Measurements from ENCODE around the gene PCNX2. TPM values are rescaled to one million over a fixed set of nuclear protein-coding genes. Genes with fewer than 3 reads are reported as not detected.

The PCNX2 gene
- total RNA-seq, 1 experiment from 2014 or later, result 15.3 TPM

DNA sequence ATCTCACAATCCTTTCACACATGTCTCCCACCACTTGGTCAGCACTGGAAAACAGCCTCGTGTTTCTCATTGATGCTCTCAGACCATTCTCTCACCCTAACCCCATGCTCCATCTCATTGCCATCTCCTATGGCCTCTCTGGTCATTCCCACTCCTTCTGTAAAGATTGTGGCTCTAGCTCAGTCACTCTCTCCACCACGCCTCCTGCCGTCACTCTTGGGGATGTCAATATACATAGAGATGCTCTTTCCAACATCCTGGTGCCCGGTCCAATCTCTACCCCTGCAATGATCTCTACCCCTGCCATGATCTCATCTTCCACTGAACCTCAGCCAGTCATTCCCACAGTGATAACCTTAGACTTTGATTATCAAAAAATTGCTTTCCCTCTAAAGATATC is 255.0 kb downstream of the PCNX2 start:
- TF ChIP-seq, protein P1, sequence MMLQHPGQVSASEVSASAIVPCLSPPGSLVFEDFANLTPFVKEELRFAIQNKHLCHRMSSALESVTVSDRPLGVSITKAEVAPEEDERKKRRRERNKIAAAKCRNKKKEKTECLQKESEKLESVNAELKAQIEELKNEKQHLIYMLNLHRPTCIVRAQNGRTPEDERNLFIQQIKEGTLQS (IDR thresholded peaks at IDR 0.05), result no peak
- no peak for TF ChIP-seq ZFX (IDR thresholded peaks at IDR 0.05)
- no peak for TF ChIP-seq YY1 (IDR thresholded peaks at IDR 0.05; ENCODE audit: extremely low read depth, insufficient replicate concordance, low read depth, low read length)
- TF ChIP-seq JUND (IDR thresholded peaks at IDR 0.05), result no peak
- no peak for TF ChIP-seq EZH2 (IDR thresholded peaks at IDR 0.05)
- no peak for TF ChIP-seq SRF (IDR thresholded peaks at IDR 0.05; ENCODE audit: low read depth)
- TF ChIP-seq RAD21 (IDR thresholded peaks at IDR 0.05; ENCODE audit: low read depth), result no peak
- TF ChIP-seq, protein P2, sequence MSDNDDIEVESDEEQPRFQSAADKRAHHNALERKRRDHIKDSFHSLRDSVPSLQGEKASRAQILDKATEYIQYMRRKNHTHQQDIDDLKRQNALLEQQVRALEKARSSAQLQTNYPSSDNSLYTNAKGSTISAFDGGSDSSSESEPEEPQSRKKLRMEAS (IDR thresholded peaks at IDR 0.05), result no peak
- TF ChIP-seq ELF1 (IDR thresholded peaks at IDR 0.05; ENCODE audit: borderline replicate concordance, low read depth), result no peak
- TF ChIP-seq, protein P3, sequence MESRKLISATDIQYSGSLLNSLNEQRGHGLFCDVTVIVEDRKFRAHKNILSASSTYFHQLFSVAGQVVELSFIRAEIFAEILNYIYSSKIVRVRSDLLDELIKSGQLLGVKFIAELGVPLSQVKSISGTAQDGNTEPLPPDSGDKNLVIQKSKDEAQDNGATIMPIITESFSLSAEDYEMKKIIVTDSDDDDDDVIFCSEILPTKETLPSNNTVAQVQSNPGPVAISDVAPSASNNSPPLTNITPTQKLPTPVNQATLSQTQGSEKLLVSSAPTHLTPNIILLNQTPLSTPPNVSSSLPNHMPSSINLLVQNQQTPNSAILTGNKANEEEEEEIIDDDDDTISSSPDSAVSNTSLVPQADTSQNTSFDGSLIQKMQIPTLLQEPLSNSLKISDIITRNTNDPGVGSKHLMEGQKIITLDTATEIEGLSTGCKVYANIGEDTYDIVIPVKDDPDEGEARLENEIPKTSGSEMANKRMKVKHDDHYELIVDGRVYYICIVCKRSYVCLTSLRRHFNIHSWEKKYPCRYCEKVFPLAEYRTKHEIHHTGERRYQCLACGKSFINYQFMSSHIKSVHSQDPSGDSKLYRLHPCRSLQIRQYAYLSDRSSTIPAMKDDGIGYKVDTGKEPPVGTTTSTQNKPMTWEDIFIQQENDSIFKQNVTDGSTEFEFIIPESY (IDR thresholded peaks at IDR 0.05; ENCODE audit: extremely low read depth, insufficient replicate concordance, low read length), result no peak
- TF ChIP-seq SIN3A (IDR thresholded peaks at IDR 0.05; ENCODE audit: low read depth), result no peak
- TF ChIP-seq TCF7L2 (IDR thresholded peaks at IDR 0.05; ENCODE audit: borderline replicate concordance, extremely low read depth, insufficient read depth, insufficient read length), result no peak
- no peak for TF ChIP-seq EZH2phosphoT487 (IDR thresholded peaks at IDR 0.05; ENCODE audit: borderline replicate concordance)
- no peak for TF ChIP-seq EGR1 (IDR thresholded peaks at IDR 0.05; ENCODE audit: low read depth)
- TF ChIP-seq SP1 (IDR thresholded peaks at IDR 0.05; ENCODE audit: low read depth), result no peak
- no peak for TF ChIP-seq FOSL1 (IDR thresholded peaks at IDR 0.05; ENCODE audit: low read depth)
- no peak for TF ChIP-seq CBX3 (IDR thresholded peaks at IDR 0.05; ENCODE audit: low read depth)
- no peak for TF ChIP-seq ZNF274 (IDR thresholded peaks at IDR 0.05; ENCODE audit: low read depth, low read length)
- TF ChIP-seq, protein P4, sequence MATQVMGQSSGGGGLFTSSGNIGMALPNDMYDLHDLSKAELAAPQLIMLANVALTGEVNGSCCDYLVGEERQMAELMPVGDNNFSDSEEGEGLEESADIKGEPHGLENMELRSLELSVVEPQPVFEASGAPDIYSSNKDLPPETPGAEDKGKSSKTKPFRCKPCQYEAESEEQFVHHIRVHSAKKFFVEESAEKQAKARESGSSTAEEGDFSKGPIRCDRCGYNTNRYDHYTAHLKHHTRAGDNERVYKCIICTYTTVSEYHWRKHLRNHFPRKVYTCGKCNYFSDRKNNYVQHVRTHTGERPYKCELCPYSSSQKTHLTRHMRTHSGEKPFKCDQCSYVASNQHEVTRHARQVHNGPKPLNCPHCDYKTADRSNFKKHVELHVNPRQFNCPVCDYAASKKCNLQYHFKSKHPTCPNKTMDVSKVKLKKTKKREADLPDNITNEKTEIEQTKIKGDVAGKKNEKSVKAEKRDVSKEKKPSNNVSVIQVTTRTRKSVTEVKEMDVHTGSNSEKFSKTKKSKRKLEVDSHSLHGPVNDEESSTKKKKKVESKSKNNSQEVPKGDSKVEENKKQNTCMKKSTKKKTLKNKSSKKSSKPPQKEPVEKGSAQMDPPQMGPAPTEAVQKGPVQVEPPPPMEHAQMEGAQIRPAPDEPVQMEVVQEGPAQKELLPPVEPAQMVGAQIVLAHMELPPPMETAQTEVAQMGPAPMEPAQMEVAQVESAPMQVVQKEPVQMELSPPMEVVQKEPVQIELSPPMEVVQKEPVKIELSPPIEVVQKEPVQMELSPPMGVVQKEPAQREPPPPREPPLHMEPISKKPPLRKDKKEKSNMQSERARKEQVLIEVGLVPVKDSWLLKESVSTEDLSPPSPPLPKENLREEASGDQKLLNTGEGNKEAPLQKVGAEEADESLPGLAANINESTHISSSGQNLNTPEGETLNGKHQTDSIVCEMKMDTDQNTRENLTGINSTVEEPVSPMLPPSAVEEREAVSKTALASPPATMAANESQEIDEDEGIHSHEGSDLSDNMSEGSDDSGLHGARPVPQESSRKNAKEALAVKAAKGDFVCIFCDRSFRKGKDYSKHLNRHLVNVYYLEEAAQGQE (IDR thresholded peaks at IDR 0.05; ENCODE audit: low read depth), result no peak
- TF ChIP-seq POLR2AphosphoS5 (IDR thresholded peaks at IDR 0.05; ENCODE audit: low read depth, low read length), result no peak
- H3K4me2 ChIP-seq (ENCODE audit: low read length), result no peak overlapping the region
- no peak overlapping the region for H3K9ac ChIP-seq (ENCODE audit: low read length)
- H3K36me3 ChIP-seq (ENCODE audit: control insufficient read depth in 1 of 2, insufficient read depth in 2 of 2, low read length in 2 of 2), result no peaks in the 10 kb centered on the region
- H3K9me2 ChIP-seq (ENCODE audit: insufficient read depth), result no peaks in the 10 kb centered on the region
- no peak overlapping the region for H2AFZ ChIP-seq (ENCODE audit: low read depth, low read length, poor library complexity, severe bottlenecking)
- ChIA-PET RAD21 (ENCODE audit: low non-redundant PET in 1 of 2, low total read pairs in 2 of 2, uncharacterized antibody in 2 of 2, unreplicated experiment in 2 of 2) (no interaction called here), POLR2A (no interaction called here), CTCF (no interaction called here)
- BruUV-seq (replicated peaks), result no TSS peak
- H3K27ac ChIP-seq (ENCODE audit: low read depth, low read length), result no peak overlapping the region
- no peaks in the 10 kb centered on the region for H3K4me1 ChIP-seq (ENCODE audit: control insufficient read depth in 1 of 2, insufficient read depth in 2 of 2, low read length in 2 of 2)
- no peak overlapping the region for H3K4me3 ChIP-seq (replicated peaks in 1 of 2; ENCODE audit: low read depth in 1 of 2, low read length in 2 of 2)
- no peaks in the 10 kb centered on the region for H3K79me2 ChIP-seq (ENCODE audit: insufficient read depth, low read length)
- H4K20me1 ChIP-seq (ENCODE audit: insufficient read depth), result no peaks in the 10 kb centered on the region
- no peaks in the 10 kb centered on the region for H3K27me3 ChIP-seq (ENCODE audit: insufficient read depth, low read length)
- H3K9me3 ChIP-seq (ENCODE audit: control insufficient read depth in 1 of 2, insufficient read depth in 1 of 2, low read depth in 1 of 2, low read length in 2 of 2), result no peaks in the 10 kb centered on the region
- no peak for DNase-seq (ENCODE audit: low read depth, low spot score)
- intact Hi-C loops (cut with micrococcal nuclease), result no loop called here
- ATAC-seq, result no peak

All from HCT116 (cell line).